Immature natural killer cell (primary cell): ENCODE results near the gene MAST4. TPM values are rescaled to one million over a fixed set of nuclear protein-coding genes. Genes with fewer than 3 reads are reported as not detected.
"Not testable (repeated sequence)": the region's sequence is repeated elsewhere in the genome, so short reads cannot be mapped to it uniquely, and the experiment has no call there.

Experiments used
- DNase-seq, 3 donors: peaks; one replicate each; pipeline ENCODE4 v3.0.0; 2022; ENCODE audit warnings: mixed read lengths in 1 of 3
- H3K27ac Mint-ChIP-seq, 6 donors: one replicate each; pipeline ENCODE4 v1.8.0; 2020; ENCODE audit warnings: mixed read lengths in 6 of 6, mild to moderate bottlenecking in 5 of 6, inconsistent platforms in 4 of 6, moderate library complexity in 3 of 6
- H3K27me3 Mint-ChIP-seq, 3 donors: one replicate each; pipeline ENCODE4 v1.8.0; 2020 to 2021; ENCODE audit warnings: low read depth in 3 of 3, mild to moderate bottlenecking in 3 of 3, mixed read lengths in 3 of 3, moderate library complexity in 3 of 3, inconsistent platforms in 1 of 3
- H3K36me3 Mint-ChIP-seq, 3 donors: one replicate each; pipeline ENCODE4 v1.8.0; 2020; ENCODE audit warnings: mixed read lengths in 3 of 3, inconsistent platforms in 2 of 3, mild to moderate bottlenecking in 2 of 3
- H3K4me1 Mint-ChIP-seq, 2 donors: one replicate each; pipeline ENCODE4 v1.8.0; 2020; ENCODE audit warnings: inconsistent platforms in 2 of 2, mild to moderate bottlenecking in 2 of 2, mixed read lengths in 2 of 2, moderate library complexity in 1 of 2
- H3K4me3 Mint-ChIP-seq, 5 donors: one replicate each; pipeline ENCODE4 v1.8.0; 2020; ENCODE audit warnings: mild to moderate bottlenecking in 5 of 5, mixed read lengths in 5 of 5, inconsistent platforms in 3 of 5, moderate library complexity in 3 of 5
- H3K9me3 Mint-ChIP-seq, 6 donors: one replicate each; pipeline ENCODE4 v1.8.0; 2020; ENCODE audit warnings: mild to moderate bottlenecking in 6 of 6, mixed read lengths in 6 of 6, inconsistent platforms in 4 of 6, moderate library complexity in 3 of 6
- polyA plus RNA-seq, 3 donors: library from polyadenylated mRNA; unstranded; fragments of 300-500 nt; fragmentation: Illumina TruSeq; gene quantifications; one replicate each; pipeline ENCODE4 v1.2.3, GENCODE V29; 2021

MAST4 gene
- polyA plus RNA-seq, 3 donors from 2014 or later = 0.51 to 2.8 (median 1.1) TPM

DNA sequence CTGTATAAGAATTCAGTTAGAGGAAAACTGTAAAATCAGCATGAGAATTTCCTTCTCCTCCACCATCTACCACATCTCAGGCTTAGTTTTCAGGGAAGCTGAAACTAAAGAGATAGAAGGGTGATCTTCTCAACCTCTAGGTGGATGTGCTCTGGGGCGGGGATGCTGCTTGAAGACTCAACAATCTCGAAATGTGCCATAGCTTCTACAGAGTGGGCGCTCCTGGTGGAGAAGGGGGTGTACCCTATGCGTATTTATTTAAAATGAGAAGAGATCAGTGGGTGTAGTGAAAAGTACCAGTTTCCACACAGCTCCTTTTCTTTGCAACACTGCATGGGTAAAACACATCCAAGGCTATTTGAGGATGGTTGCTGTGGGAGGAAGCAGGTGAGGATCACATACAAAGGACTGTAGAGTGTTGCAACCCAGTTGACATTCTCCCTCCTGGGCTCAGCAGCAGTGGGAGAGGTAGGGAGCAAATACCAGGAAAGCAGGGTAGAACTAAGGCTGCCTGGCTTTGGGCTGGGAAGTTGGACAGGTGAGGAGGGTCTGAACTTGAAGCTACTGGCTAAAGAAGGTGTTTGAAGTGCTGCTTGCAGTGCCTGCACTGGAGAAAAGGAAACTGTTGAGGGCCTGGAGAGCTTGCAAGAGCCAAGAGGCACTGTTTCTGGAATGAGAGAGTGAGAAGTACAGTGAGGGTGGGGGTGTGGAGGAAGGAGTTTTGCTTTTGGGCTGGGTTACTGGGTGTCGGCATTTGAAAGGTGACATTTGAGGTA is 73.1 kb downstream of the MAST4 start:
- Mint-ChIP-seq H3K4me1 (no peaks in the 10 kb centered on the region), H3K27ac (no peak overlapping the region), H3K36me3 (no peaks in the 10 kb centered on the region), H3K9me3 (peaks cover 0 to 4% (median 0%) of the 10 kb centered on the region in 6 donors), H3K4me3 (no peak overlapping the region), H3K27me3 (peaks cover 0 to 3% (median 3%) of the 10 kb centered on the region in 3 donors)
- no peak for DNase-seq

DNA sequence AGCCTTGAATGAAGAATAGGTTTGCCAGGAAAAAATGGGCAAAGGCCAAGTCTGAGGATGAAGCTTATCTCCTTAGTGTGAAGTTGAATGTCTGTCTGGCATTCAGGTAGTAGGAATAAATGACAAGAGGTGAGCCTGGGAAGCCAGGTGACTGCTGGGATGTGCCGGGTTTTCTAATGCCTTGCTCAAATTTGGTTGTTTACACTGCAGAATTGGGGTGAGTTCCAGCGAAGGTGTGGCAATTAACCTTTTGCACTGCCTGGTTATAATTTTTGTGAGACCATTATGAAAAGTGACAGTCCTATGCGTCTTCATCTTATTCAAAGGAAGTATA is 73.6 kb downstream of the MAST4 start:
- Mint-ChIP-seq H3K4me3 (no peak overlapping the region), H3K4me1 (no peaks in the 10 kb centered on the region), H3K27me3 (peaks cover 0 to 5% (median 3%) of the 10 kb centered on the region in 3 donors), H3K36me3 (no peaks in the 10 kb centered on the region), H3K27ac (no peak overlapping the region), H3K9me3 (peaks cover 0 to 4% (median 0%) of the 10 kb centered on the region in 6 donors)
- no peak for DNase-seq

DNA sequence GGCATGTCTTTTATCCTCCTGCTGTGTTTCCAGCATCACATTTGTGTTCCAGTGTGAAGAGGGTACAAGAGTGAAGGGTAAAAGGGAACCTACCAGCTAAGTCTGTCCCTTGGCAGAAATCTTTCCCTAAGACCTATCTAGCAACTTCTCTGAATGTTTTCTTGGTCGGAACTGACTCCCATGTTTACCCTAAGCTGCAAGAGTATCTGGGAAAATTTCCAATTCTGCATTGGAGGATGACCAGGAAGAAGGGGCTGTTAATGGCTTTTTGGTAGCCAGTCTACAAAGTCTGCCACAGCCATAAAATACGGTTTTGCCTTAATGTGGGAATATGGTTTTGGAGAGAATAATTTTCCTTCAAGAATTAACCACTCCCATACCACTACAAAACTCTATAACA is 75.1 kb downstream of the MAST4 start:
- H3K9me3 Mint-ChIP-seq = peaks cover 0 to 2% (median 0%) of the 10 kb centered on the region in 6 donors
- H3K4me1 Mint-ChIP-seq = no peaks in the 10 kb centered on the region
- no peak for DNase-seq
- H3K27ac Mint-ChIP-seq = no peak overlapping the region
- no peaks in the 10 kb centered on the region for H3K36me3 Mint-ChIP-seq
- peaks cover 0 to 5% (median 3%) of the 10 kb centered on the region in 3 donors for H3K27me3 Mint-ChIP-seq
- H3K4me3 Mint-ChIP-seq = no peak overlapping the region

DNA sequence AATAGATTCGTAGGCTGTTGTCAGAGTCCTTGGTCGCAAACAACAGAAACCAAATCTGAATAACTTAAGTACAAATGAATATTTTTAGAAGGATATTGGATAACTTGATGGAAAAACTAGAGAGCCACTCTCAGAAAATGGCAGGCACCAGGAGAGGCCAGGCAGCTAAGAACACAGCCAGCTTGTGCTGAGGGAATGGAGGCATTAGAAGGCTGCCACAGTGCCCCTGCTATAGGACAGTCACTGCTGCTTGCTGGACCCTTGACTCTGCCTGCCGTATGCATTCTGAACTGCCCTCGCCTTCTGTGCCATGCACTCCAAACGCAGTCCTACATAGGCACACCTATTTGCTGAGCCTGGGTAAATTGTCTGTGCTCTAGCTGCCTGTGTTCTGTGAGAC is 78.6 kb downstream of the MAST4 start:
- H3K4me1 Mint-ChIP-seq = no peaks in the 10 kb centered on the region
- H3K36me3 Mint-ChIP-seq = no peaks in the 10 kb centered on the region
- no peak overlapping the region for H3K27ac Mint-ChIP-seq
- peaks cover 0 to 5% (median 1%) of the 10 kb centered on the region in 3 donors for H3K27me3 Mint-ChIP-seq
- H3K9me3 Mint-ChIP-seq = peaks cover 0 to 2% (median 0%) of the 10 kb centered on the region in 6 donors
- no peak for DNase-seq
- H3K4me3 Mint-ChIP-seq = no peak overlapping the region

DNA sequence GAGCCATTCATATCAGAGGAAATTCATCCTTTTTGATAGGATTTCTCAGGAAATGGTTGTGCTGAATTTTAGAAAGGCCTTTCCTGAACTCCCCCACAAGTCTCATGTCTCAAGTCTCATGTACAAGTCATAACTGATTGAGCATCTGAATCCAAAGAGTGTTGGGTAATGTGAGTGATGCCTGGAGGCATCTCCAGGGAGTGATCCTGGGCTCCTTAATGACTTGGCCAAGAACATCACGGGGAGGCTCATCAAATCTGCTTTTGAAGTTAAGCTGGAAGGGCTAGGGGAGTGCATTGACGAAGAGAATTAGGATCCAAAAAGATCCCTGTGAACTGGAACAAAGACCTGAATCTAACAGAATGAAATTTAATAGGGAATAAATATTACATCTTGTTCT is 79.2 kb downstream of the MAST4 start:
- no peaks in the 10 kb centered on the region for H3K36me3 Mint-ChIP-seq
- peaks cover 0 to 2% (median 0%) of the 10 kb centered on the region in 6 donors for H3K9me3 Mint-ChIP-seq
- no peak for DNase-seq
- H3K4me3 Mint-ChIP-seq = no peak overlapping the region
- H3K4me1 Mint-ChIP-seq = no peaks in the 10 kb centered on the region
- peaks cover 0 to 5% (median 1%) of the 10 kb centered on the region in 3 donors for H3K27me3 Mint-ChIP-seq
- H3K27ac Mint-ChIP-seq = no peak overlapping the region

DNA sequence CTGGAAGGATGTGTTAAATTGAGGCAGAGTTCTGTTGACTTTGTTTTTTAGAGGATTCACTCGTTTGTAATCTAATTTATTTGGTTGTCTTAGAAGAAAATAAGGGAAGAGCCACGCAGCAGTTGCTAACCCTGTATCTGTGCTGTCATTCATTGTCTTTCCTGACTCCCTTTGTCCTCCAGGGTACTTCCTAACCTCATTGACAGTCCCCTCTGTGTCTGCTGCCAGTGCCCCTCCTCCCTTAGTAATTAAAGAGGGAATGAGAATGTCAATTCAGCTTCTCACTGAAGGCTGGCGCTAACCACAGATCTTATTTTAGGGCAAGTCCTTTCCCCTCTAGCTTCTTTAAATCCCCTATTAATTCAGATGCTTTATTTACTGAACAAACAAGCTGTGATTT is 84.0 kb downstream of the MAST4 start:
- H3K27me3 Mint-ChIP-seq = peaks cover 0 to 3% (median 1%) of the 10 kb centered on the region in 3 donors
- no peak overlapping the region for H3K4me3 Mint-ChIP-seq
- no peak overlapping the region for H3K27ac Mint-ChIP-seq
- H3K4me1 Mint-ChIP-seq = no peaks in the 10 kb centered on the region
- H3K36me3 Mint-ChIP-seq = no peaks in the 10 kb centered on the region
- H3K9me3 Mint-ChIP-seq = peaks cover 0 to 3% (median 0%) of the 10 kb centered on the region in 6 donors
- no peak for DNase-seq

DNA sequence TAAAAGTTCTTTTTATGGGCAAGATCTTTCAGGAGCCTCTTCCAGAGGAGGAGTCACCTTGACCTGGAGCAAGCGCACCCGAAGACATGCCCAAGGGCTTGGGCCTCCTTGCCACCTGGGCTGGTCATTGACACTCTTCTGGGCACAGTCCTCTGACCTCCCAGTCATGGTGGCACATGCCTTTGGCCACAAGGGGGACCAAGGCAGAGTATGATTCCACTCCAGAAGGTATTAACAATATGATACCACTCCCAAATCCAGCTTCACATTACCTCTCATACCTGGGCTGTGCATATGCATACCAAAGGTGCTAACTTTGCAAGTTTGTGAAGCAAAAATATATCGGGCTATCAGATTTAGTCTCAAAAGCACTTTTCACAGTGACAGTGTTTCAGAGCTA is 84.6 kb downstream of the MAST4 start:
- no peak for DNase-seq
- Mint-ChIP-seq H3K27me3 (peaks cover 0 to 3% (median 1%) of the 10 kb centered on the region in 3 donors), H3K36me3 (no peaks in the 10 kb centered on the region), H3K4me1 (no peaks in the 10 kb centered on the region), H3K9me3 (peaks cover 0 to 3% (median 0%) of the 10 kb centered on the region in 6 donors), H3K4me3 (no peak overlapping the region), H3K27ac (no peak overlapping the region)

DNA sequence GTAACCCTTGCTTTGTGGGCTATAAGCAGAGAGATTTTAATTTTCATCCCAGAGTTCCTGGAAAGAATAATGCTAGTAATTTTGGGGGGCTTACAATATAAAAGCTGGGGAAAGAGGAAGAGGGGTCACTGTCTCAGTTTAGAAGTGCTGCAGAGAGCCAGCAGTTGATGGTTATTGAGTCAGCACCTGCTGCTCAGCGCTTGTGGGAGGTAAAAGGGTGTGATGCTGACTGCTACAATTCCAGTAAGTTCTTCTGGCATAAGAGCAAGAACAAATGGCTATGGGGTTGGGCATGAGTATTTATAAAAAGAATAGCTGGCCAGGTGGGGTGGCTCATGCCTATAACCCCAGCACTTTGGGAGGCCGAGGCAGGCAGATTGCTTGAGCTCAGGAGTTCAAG is 88.5 kb downstream of the MAST4 start:
- DNase-seq = no peak
- peaks cover 0 to 2% (median 0%) of the 10 kb centered on the region in 3 donors for H3K27me3 Mint-ChIP-seq
- no peaks in the 10 kb centered on the region for H3K36me3 Mint-ChIP-seq
- H3K9me3 Mint-ChIP-seq = peaks cover 0 to 3% (median 0%) of the 10 kb centered on the region in 6 donors
- no peaks in the 10 kb centered on the region for H3K4me1 Mint-ChIP-seq
- H3K4me3 Mint-ChIP-seq = no peak overlapping the region
- no peak overlapping the region for H3K27ac Mint-ChIP-seq

DNA sequence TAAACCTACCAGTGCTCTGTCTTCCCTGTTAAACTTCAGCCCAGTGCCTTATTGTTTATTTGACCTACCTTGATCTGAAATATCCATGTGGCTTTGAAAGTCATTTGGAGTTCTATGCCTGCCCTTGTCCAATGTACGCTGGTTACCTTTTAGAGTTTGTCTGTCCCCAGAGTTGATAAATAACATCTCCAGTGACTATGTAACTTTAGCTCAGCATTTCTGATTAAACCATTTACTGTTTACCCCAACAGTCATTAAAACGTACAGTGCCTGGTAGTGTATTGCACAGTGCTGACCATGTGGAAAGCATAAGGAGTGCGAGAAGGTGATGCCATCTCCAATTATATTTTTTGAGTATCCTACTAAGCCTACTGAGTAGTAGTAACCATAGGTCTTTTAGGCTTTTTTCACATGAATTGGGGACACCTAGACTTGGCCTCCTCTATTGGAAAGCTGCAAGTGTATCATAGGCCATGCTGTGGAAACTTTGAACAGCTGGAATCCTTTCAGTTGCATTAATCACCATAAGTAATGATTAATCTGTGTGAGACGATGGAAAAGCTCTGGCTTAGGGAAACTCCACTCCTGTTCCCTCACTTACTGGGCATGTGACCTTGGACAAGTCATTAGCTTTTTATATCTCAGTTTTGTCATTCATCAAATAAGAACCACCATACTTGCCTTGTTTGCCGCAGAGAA is 93.5 kb downstream of the MAST4 start:
- no peaks in the 10 kb centered on the region for H3K4me1 Mint-ChIP-seq
- H3K27ac Mint-ChIP-seq = no peak overlapping the region
- no peaks in the 10 kb centered on the region for H3K36me3 Mint-ChIP-seq
- DNase-seq = no peak
- no peak overlapping the region for H3K4me3 Mint-ChIP-seq
- peaks cover 0 to 4% (median 2%) of the 10 kb centered on the region in 3 donors for H3K27me3 Mint-ChIP-seq
- peaks cover 0 to 2% (median 0%) of the 10 kb centered on the region in 6 donors for H3K9me3 Mint-ChIP-seq

DNA sequence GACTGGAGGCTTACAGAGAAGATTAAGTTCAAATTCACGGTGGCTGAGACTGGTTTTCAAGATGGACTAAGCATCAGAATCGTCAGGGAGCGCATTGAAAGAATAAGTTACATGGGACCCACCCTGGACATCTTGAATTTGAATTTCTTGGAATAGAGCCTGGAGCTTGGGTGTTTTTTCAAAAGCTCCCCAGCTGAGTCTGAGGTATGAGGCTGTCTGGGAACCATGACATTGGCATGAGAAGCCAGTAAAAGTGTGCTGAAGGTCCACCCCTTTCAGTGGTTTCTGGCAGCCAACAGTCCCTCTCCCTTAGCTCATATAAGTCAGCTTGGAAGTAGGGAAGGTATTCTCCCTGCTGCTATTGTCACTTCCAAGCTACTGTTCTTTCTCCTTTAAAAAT is 97.8 kb downstream of the MAST4 start:
- DNase-seq = no peak
- Mint-ChIP-seq H3K4me1 (no peaks in the 10 kb centered on the region), H3K27ac (no peak overlapping the region), H3K36me3 (no peaks in the 10 kb centered on the region), H3K27me3 (peaks cover 0 to 8% (median 3%) of the 10 kb centered on the region in 3 donors), H3K4me3 (no peak overlapping the region), H3K9me3 (peaks cover 0 to 4% (median 1%) of the 10 kb centered on the region in 6 donors)

DNA sequence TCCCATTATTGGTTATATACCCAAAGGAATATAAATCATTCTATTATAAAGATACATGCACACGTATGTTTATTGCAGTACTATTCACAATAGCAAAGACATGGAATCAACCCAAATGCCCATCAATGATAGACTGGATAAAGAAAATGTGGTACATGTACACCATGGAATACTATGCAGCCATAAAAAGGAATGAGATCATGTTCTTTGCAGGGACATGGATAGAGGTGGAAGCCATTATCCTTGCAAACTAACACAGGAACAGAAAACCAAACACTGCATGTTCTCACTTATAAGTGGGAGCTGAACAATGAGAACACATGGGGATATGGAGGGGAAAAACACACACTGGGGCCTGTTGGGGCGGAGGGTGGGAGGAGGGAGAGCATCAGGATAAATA is 99.6 kb downstream of the MAST4 start:
- H3K4me3 Mint-ChIP-seq, H3K36me3 Mint-ChIP-seq, H3K4me1 Mint-ChIP-seq, DNase-seq, H3K27ac Mint-ChIP-seq, H3K27me3 Mint-ChIP-seq, H3K9me3 Mint-ChIP-seq: not testable (repeated sequence)

DNA sequence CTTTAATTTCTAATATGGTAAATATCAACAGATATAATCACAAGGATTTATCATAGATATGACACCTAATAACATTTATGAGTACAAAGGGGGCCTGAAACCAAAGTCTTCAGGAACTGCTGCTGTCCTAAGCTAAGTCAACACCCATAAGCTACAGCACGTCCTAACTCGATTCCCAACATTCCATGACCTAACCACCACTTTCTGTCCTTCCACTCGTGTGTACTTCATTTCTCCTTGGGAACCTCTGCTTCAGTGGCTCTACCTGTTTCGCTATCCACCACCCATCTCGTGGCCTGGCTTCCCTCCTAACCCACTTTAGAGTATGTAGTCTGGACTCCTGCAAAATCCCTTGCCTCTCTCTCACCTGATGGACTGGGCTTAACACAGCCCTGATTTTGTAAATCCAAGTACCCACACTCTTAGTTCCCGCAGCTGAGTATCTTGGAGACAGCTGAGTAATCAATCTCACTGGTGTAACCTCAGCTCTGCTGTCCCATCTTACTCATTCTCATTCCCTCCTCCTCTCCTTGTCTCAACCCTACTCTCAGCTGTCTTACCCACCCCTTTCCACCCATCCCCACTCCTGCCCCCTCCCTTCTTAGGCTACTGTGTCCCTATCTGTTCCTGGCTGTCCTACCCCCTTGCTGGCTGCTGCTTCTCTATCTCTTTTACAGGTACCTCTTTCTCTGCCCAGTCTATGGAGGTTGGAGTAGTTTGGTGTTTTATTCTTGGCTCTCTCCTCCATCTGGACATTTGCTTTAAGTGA is 101.8 kb downstream of the MAST4 start:
- Mint-ChIP-seq H3K27me3 (peaks cover 0 to 6% (median 4%) of the 10 kb centered on the region in 3 donors), H3K4me1 (no peaks in the 10 kb centered on the region), H3K27ac (no peak overlapping the region), H3K4me3 (no peak overlapping the region), H3K9me3 (peaks cover 0 to 7% (median 2%) of the 10 kb centered on the region in 6 donors), H3K36me3 (no peaks in the 10 kb centered on the region)
- no peak for DNase-seq

DNA sequence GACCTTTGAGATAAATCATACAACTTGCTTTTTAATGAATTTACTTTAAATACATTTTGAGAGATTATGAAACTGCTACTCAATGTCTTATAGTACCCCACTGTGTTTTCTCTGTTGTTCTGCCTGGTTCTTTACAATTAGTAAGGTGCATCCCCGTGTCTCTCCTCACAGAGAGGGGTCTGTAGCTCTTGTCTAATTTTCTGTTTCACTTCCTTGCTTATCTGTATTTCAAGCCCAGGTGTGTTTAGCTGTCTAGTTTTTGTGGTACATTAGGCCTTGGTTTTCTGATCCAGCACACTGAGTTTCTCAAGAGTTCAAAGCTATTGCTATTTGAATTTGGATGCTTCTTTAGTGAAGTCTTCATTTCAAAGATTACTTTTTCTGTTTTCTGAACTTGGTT is 105.1 kb downstream of the MAST4 start:
- H3K27me3 Mint-ChIP-seq = peaks cover 0 to 2% (median 1%) of the 10 kb centered on the region in 3 donors
- no peak for DNase-seq
- H3K4me3 Mint-ChIP-seq = no peak overlapping the region
- peaks cover 0 to 5% (median 1%) of the 10 kb centered on the region in 6 donors for H3K9me3 Mint-ChIP-seq
- H3K4me1 Mint-ChIP-seq = no peaks in the 10 kb centered on the region
- no peak overlapping the region for H3K27ac Mint-ChIP-seq
- H3K36me3 Mint-ChIP-seq = no peaks in the 10 kb centered on the region

DNA sequence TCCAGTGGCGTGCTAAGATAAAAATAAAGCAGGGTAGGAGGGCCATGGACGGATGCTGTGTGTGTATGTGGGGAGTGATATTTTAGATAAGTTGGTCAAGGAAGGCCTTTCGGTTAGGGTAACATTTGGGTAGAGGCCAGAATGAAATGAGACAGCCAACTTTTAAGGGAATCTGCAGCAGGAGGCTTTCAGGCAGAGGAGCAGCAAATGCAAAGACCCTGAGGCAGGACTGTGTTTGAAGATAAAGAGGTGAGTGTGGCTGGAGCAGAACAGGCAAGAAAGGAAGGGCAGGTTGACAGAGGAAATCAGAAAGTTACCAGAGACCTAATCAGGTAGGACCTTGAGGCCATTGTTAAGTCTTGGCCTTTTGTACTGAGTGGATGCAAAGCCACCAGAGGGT is 106.2 kb downstream of the MAST4 start:
- Mint-ChIP-seq H3K27me3 (peaks cover 0 to 2% (median 1%) of the 10 kb centered on the region in 3 donors), H3K36me3 (no peaks in the 10 kb centered on the region), H3K27ac (no peak overlapping the region), H3K4me3 (no peak overlapping the region), H3K4me1 (no peaks in the 10 kb centered on the region), H3K9me3 (peaks cover 0 to 5% (median 0%) of the 10 kb centered on the region in 6 donors)
- no peak for DNase-seq
